GM13976 (cell line): ENCODE data around the gene FBXL2.
"Not testable (repeated sequence)": the region's sequence is repeated elsewhere in the genome, so short reads cannot be mapped to it uniquely, and the experiment has no call there.

Experiments used
- DNase-seq: peaks from one replicate; pipeline ENCODE4 v3.0.0; 2012; ENCODE audit warnings: low spot score
- in situ Hi-C: fragments of 300-500 bp; cut with MboI; formaldehyde crosslinking; loops from one replicate; pipeline ENCODE4 v1.12.0; 2022; ENCODE audit warnings: low sequenced_read_pairs, mixed read lengths, inconsistent platforms; ENCODE audit not compliant: unreplicated experiment
- TF ChIP-seq, protein P1 (sequence below): IDR thresholded peaks from 2 replicates; pipeline ENCODE4 v1.5.1; 2012; ENCODE audit warnings: borderline replicate concordance, mild to moderate bottlenecking; ENCODE audit not compliant: insufficient read depth; ENCODE audit errors: extremely low read depth, missing control alignments, control extremely low read depth

FBXL2 gene

DNA sequence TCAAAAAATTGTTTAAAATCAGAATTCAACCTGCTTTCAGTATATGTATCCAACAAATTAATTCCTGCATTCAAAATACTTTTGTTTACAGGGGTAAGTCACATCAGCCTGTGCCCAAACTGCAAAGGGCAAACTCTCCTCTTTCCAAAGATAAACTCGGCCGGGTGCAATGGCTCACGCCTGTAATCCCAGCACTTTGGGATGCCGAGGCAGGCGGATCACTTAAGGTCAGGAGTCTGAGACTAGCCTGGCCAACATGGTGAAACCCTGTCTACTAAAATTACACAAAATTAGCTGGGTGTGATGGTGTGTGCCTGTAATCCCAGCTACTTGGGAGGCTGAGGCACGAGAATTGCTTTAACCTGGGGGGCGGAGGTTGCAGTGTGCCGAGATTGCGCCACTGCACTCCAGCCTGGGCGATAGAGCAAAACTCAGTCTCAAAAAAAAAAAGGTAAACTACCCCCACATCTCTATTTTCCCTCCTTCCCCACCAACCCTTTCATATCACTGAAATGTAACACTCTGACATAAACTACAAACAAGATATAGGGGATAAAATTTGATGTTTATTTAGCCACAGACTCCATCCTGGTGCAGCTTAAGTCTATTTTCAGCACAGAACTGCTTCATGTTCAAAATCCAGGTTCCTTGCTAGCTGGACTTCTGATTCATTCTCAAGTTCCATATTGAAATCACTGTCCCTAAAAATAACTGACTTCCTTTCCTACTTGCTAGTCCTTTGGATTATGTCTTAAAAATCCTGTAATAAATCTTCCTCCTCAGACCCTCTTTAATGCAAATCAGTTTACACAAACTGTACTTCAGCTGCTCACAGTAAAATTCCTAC lies 147.6 kb downstream of the FBXL2 start:
- in situ Hi-C loops, result no loop called here
- TF ChIP-seq, protein P1, sequence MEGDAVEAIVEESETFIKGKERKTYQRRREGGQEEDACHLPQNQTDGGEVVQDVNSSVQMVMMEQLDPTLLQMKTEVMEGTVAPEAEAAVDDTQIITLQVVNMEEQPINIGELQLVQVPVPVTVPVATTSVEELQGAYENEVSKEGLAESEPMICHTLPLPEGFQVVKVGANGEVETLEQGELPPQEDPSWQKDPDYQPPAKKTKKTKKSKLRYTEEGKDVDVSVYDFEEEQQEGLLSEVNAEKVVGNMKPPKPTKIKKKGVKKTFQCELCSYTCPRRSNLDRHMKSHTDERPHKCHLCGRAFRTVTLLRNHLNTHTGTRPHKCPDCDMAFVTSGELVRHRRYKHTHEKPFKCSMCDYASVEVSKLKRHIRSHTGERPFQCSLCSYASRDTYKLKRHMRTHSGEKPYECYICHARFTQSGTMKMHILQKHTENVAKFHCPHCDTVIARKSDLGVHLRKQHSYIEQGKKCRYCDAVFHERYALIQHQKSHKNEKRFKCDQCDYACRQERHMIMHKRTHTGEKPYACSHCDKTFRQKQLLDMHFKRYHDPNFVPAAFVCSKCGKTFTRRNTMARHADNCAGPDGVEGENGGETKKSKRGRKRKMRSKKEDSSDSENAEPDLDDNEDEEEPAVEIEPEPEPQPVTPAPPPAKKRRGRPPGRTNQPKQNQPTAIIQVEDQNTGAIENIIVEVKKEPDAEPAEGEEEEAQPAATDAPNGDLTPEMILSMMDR, result no peak
- DNase-seq, result no peak

DNA sequence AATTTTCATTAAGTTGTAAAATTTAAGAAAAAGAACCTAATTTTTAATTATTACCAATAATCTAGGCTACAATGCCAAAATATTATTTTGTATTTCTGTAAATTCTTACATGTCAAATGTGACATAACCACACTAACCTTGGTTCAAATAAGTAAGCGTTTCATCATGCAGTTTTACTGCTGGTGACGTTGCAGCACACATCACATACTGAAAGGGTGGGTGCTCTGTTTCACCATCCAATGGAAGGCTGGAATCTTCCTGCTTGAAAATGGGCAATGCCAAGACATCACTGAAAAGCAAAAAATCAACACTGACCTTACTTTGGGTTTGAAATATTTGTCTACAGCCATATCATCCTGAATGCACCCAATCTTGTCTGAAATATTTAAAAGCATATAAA lies 148.2 kb downstream of the FBXL2 start:
- no peak for DNase-seq
- in situ Hi-C loops, result no loop called here
- TF ChIP-seq, protein P1, result no peak

DNA sequence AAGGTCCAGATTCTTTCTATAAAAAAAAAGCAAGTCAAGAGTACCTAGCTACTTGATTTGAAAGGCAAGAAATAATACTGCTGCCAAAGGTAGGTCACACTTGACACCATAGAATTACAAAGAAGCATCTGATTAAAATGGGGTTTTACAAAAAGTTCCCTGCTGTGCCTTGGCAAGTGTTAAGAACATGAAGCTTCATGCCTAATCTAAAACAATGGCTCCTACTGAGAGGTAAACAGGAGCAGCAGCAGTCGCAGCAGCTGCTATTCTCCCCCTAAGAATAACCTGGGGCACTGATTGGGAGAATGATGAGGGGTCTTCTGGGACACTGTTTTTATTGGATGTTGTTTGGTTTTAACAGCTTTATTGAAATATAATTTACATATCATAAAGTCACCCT lies 148.8 kb downstream of the FBXL2 start:
- no peak for DNase-seq
- TF ChIP-seq, protein P1, result no peak
- in situ Hi-C loops, result no loop called here

DNA sequence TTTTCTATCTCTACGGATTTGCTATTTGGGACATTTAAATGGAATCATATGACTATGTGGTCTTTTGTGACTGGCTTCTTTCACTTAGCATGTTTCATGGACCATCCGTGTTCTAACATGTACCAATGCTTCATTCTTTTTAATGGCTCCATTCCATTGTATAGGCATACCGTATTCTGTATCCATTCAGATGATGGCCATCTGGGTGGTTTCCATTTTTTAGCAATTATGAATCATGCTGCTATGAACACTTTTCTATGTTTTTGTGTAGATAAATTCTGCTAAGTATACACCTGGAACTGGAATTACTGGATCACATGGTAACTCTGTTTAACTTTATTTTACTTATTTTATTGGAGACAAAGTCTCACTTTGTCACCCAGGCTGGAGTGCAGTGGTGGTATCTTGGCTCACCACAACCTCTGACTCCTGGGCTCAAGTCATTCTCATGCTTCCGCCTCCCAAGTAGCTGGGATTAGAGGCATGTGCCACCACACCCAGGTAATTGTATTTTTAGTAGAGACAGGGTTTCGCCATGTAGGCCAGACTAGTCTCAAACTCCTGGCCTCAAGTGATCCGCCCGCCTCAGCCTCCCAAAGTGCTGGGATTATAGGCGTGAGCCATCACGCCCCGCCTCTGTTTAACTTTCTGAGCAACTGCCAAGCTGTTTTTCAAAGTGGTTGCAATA lies 149.5 kb downstream of the FBXL2 start:
- DNase-seq, result no peak
- TF ChIP-seq, protein P1, result no peak
- in situ Hi-C loops, result no loop called here

DNA sequence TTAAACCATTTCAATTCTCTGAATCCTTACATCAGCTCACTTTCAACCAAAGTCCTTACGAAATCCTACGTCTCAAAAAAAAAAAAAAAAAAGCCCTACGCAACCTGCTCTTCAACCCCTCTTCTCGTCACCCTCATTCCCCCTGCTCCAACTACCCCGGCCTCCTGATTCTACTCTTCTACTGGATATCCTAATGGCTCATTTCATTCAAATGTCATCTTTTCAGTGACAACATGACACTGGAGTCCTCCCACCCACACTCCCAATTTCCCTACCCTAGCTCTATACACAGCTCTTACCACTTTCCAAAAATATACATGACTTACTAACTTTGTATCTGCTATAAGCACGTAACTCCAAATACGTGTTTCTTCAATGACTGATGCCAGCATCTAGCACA lies 151.5 kb downstream of the FBXL2 start:
- DNase-seq, result no peak
- TF ChIP-seq, protein P1, result no peak
- in situ Hi-C loops, result no loop called here

DNA sequence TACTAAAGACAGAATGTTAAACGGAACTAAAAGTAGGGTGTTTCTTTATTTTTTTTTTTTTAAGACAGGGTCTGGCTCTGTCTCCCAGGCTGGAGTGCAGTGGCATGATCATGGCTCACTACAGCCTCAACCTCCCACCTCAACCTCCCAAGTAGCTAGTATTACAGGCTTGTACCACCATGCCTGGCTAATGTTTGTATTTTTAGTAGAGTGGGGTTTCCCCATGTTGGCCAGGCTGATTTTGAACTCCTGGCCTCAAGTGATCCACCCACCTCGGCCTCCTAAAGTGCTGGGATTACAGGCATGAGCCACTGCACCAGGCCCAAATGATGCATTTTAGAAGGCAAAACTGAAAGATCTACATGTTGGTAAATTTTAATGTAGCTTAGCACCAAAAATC lies 152.1 kb downstream of the FBXL2 start:
- in situ Hi-C loops, DNase-seq: not testable (repeated sequence)

DNA sequence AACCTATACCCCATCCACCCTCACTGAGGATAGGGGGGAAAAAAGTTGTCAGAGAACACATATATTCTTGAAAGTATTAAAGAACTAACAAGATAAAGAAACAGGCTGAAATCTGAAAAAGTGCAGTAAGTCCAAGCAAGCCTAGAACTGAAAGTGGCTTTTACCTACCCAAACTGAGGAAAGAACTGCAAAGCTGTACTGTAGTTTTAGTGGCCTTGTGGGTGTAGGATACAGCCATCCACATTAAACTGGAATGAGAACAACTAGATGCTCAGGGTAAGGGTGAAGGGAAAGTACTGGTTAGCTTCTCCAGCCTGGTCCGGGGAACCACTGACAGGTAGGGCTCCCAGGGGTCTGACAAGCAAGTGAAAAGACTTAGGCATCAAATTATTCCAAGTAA lies 152.8 kb downstream of the FBXL2 start:
- in situ Hi-C loops, result no loop called here
- TF ChIP-seq, protein P1, result no peak
- DNase-seq, result no peak
